Renal cortical epithelial cell (primary cell): ENCODE data around the gene TDG. TPM values are rescaled to one million over a fixed set of nuclear protein-coding genes. Genes with fewer than 3 reads are reported as not detected.
"Not testable (repeated sequence)": the region's sequence is repeated elsewhere in the genome, so short reads cannot be mapped to it uniquely, and the experiment has no call there.

Experiments
- DNase-seq: peaks from one replicate; pipeline ENCODE4 v3.0.0-alpha.2; 2011; ENCODE audit warnings: low read depth
- total RNA-seq: library from RNA; depleted of rRNA; stranded (reverse); fragments of >200 nt; gene quantifications from 2 replicates; pipeline ENCODE4 v1.2.3, GENCODE V29; 2014

The TDG gene
- total RNA-seq, 1 donor from 2014 or later, result 35.9 TPM

GRCh38 chr12:104022786-104023185 lies 57.1 kb downstream of the TDG start:
- DNase-seq, result no peak

- DNase-seq, result no peak
These were observed 58.0 kb downstream of the TDG start for GRCh38 chr12:104023710-104024109.

GRCh38 chr12:104024348-104024747 lies 58.7 kb downstream of the TDG start:
- no peak for DNase-seq

- DNase-seq, result no peak
These were observed 60.1 kb downstream of the TDG start for GRCh38 chr12:104025771-104026170.

- DNase-seq, result no peak
These were observed 61.3 kb downstream of the TDG start for GRCh38 chr12:104026841-104027599.

GRCh38 chr12:104030596-104030995 lies 64.9 kb downstream of the TDG start:
- not testable (repeated sequence) for DNase-seq

GRCh38 chr12:104036143-104036542 lies 70.5 kb downstream of the TDG start:
- not testable (repeated sequence) for DNase-seq

Other genes with a start within 250 kb of the TDG start
- 11.1 and 20.7 TPM in 2 replicates for gene NT5DC3, start 124.6 kb upstream of the TDG start, total RNA-seq
- gene HSP90B1, start 35.5 kb upstream of the TDG start, total RNA-seq, result 863 and 1,198 TPM in 2 replicates
- 0.87 and 12.5 TPM in 2 replicates for gene GLT8D2, start 84.3 kb downstream of the TDG start, total RNA-seq
- gene HCFC2, start 98.7 kb downstream of the TDG start, total RNA-seq, result 5.9 and 17.9 TPM in 2 replicates
- 22.5 and 23.6 TPM in 2 replicates for gene NFYB, start 172.3 kb downstream of the TDG start, total RNA-seq
- gene TXNRD1, start 249.9 kb downstream of the TDG start, total RNA-seq, result 151 and 438 TPM in 2 replicates